DND-41 (cell line): ENCODE results near the gene DTX1.

ENCODE experiments used
- CTCF ChIP-seq: IDR thresholded peaks from 2 replicates; pipeline ENCODE4 v1.5.1; 2012; ENCODE audit warnings: borderline replicate concordance, low read length, moderate library complexity, mild to moderate bottlenecking; ENCODE audit not compliant: poor library complexity, severe bottlenecking; ENCODE audit errors: extremely low read depth
- EZH2 ChIP-seq: IDR thresholded peaks from 3 replicates; pipeline ENCODE4 v1.6.1; 2012; ENCODE audit warnings: borderline replicate concordance, low read depth, mild to moderate bottlenecking, moderate library complexity, low read length, inconsistent platforms; ENCODE audit not compliant: severe bottlenecking

GRCh38 chr12:113073586-113073985, 17.1 kb downstream of the DTX1 start:
- TF ChIP-seq CTCF (no peak), EZH2 (no peak)
